HEK293T (cell line): ENCODE results near the gene UGCG.

ENCODE experiments used
- CTCF ChIA-PET: fragments of 350-600 bp; formaldehyde crosslinking; extraction: SDS; loops from one replicate; lab custom pipeline; 2021; ENCODE audit warnings: antibody characterized with exemption, inconsistent platforms; lab: Yijun Ruan, JAX
- POLR2A ChIA-PET: fragments of 350-600 bp; formaldehyde crosslinking; extraction: SDS; loops from one replicate; lab custom pipeline; 2020; ENCODE audit warnings: antibody characterized with exemption, inconsistent platforms; lab: Yijun Ruan, JAX
- DNase-seq: peaks from one replicate; pipeline ENCODE4 v3.0.0; 2012; ENCODE audit warnings: mixed read lengths; ENCODE audit errors: extremely low spot score
- ARNT ChIP-seq: fragments of 450-650 bp; IDR thresholded peaks from 2 replicates; pipeline ENCODE4 v1.6.1; 2017; ENCODE audit warnings: mild to moderate bottlenecking
- BHLHE40 ChIP-seq: fragments of 450-650 bp; IDR thresholded peaks from 2 replicates; pipeline ENCODE4 v1.6.1; 2016; ENCODE audit warnings: mild to moderate bottlenecking, moderate library complexity, borderline replicate concordance
- CTBP1 ChIP-seq: fragments of 450-650 bp; IDR thresholded peaks from 2 replicates; pipeline ENCODE4 v1.6.1; 2016; ENCODE audit warnings: borderline replicate concordance
- ELF4 ChIP-seq: fragments of 450-650 bp; IDR thresholded peaks from 2 replicates; pipeline ENCODE4 v1.6.1; 2017; ENCODE audit warnings: antibody characterized with exemption
- FOXA1 ChIP-seq: fragments of 450-650 bp; IDR thresholded peaks from 2 replicates; pipeline ENCODE4 v1.6.1; 2016; ENCODE audit warnings: mild to moderate bottlenecking
- FOXK2 ChIP-seq: fragments of 450-650 bp; IDR thresholded peaks from 2 replicates; pipeline ENCODE4 v1.6.1; 2016; ENCODE audit warnings: mild to moderate bottlenecking
- FOXM1 ChIP-seq: fragments of 450-650 bp; IDR thresholded peaks from 2 replicates; pipeline ENCODE4 v1.6.1; 2017; ENCODE audit warnings: mild to moderate bottlenecking, borderline replicate concordance
- HDGF ChIP-seq: fragments of 450-650 bp; IDR thresholded peaks from 2 replicates; pipeline ENCODE4 v1.6.1; 2017; ENCODE audit warnings: antibody characterized with exemption, borderline replicate concordance
- L3MBTL2 ChIP-seq: fragments of 450-650 bp; conservative IDR thresholded peaks from 2 replicates; pipeline ENCODE4 v1.6.1; 2016; ENCODE audit warnings: mild to moderate bottlenecking
- LEF1 ChIP-seq: fragments of 450-650 bp; IDR thresholded peaks from 2 replicates; pipeline ENCODE4 v1.6.1; 2017; ENCODE audit warnings: mild to moderate bottlenecking, borderline replicate concordance
- NFRKB ChIP-seq: fragments of 450-650 bp; IDR thresholded peaks from 2 replicates; pipeline ENCODE4 v1.6.1; 2016; ENCODE audit warnings: mild to moderate bottlenecking, moderate library complexity
- PKNOX1 ChIP-seq: fragments of 450-650 bp; IDR thresholded peaks from 2 replicates; pipeline ENCODE4 v1.6.1; 2016
- SP1 ChIP-seq: fragments of 450-650 bp; IDR thresholded peaks from 2 replicates; pipeline ENCODE4 v1.6.1; 2017
- SUZ12 ChIP-seq: fragments of 450-650 bp; IDR thresholded peaks from 2 replicates; pipeline ENCODE4 v1.6.1; 2016; ENCODE audit warnings: mild to moderate bottlenecking
- TARDBP ChIP-seq: fragments of 450-650 bp; IDR thresholded peaks from 2 replicates; pipeline ENCODE4 v1.6.1; 2016
- ZNF384 ChIP-seq: fragments of 450-650 bp; IDR thresholded peaks from 2 replicates; pipeline ENCODE4 v1.6.1; 2016

Gene UGCG

GRCh38 chr9:111917980-111918379, 21.4 kb downstream of the UGCG start:
- ChIA-PET CTCF (no interaction called here), POLR2A (no interaction called here)
- DNase-seq: no peak
- TF ChIP-seq FOXM1 (no peak), LEF1 (no peak), FOXA1 (no peak), SUZ12 (no peak), CTBP1 (no peak), ARNT (no peak), ZNF384 (no peak), PKNOX1 (no peak), TARDBP (no peak), SP1 (no peak), L3MBTL2 (no peak)

- CTCF ChIA-PET: no interaction called here
- no peak for TF ChIP-seq FOXK2
- TF ChIP-seq ARNT: no peak
- DNase-seq: no peak
- POLR2A ChIA-PET: no interaction called here
Measured at GRCh38 chr9:111919875-111920274, 23.3 kb downstream of the UGCG start.

GRCh38 chr9:111920531-111920930, 23.9 kb downstream of the UGCG start:
- no peak for DNase-seq
- POLR2A ChIA-PET: no interaction called here
- TF ChIP-seq LEF1 (no peak), BHLHE40 (no peak)
- CTCF ChIA-PET: no interaction called here

GRCh38 chr9:111922324-111923013, 25.9 kb downstream of the UGCG start:
- DNase-seq: no peak
- CTCF ChIA-PET: no interaction called here

GRCh38 chr9:111924281-111924680, 27.7 kb downstream of the UGCG start:
- TF ChIP-seq ARNT: no peak
- no peak for TF ChIP-seq PKNOX1
- TF ChIP-seq SUZ12: no peak
- TF ChIP-seq FOXA1: no peak
- no peak for TF ChIP-seq TARDBP
- TF ChIP-seq L3MBTL2: no peak
- TF ChIP-seq ELF4: no peak
- no peak for TF ChIP-seq ZNF384
- TF ChIP-seq FOXK2: no peak
- no peak for TF ChIP-seq NFRKB
- TF ChIP-seq HDGF: no peak
- no peak for TF ChIP-seq LEF1
- TF ChIP-seq CTBP1: no peak
- no peak for TF ChIP-seq SP1
- TF ChIP-seq BHLHE40: no peak
- TF ChIP-seq FOXM1: no peak
- CTCF ChIA-PET: interaction anchor here (0.6 to 1.2 kb wide), 2 partner anchors 9 to 596 kb away, joined by 3 read pairs; no protein-coding TSS in a partner anchor
- POLR2A ChIA-PET: no interaction called here
- no peak for DNase-seq

More at GRCh38 chr9:111922324-111923013, 25.9 kb downstream of the UGCG start:
- TF ChIP-seq ARNT (no peak), FOXA1 (no peak), ZNF384 (no peak), BHLHE40 (no peak), FOXM1 (no peak), PKNOX1 (no peak), LEF1 (no peak)
- POLR2A ChIA-PET: no interaction called here

- POLR2A ChIA-PET: no interaction called here
- TF ChIP-seq ARNT: no peak
- TF ChIP-seq ELF4: no peak
- no peak for TF ChIP-seq CTBP1
- TF ChIP-seq LEF1: no peak
- no peak for TF ChIP-seq FOXM1
- TF ChIP-seq BHLHE40: no peak
- TF ChIP-seq HDGF: no peak
- no peak for TF ChIP-seq FOXK2
- TF ChIP-seq SP1: no peak
- no peak for TF ChIP-seq L3MBTL2
- TF ChIP-seq ZNF384: no peak
- no peak for TF ChIP-seq PKNOX1
- no peak for DNase-seq
- CTCF ChIA-PET: interaction anchor here (0.6 kb wide), 1 partner anchor 596 kb away, joined by 3 read pairs; no protein-coding TSS in a partner anchor
Measured at GRCh38 chr9:111925017-111925770, 28.6 kb downstream of the UGCG start.
